ENCODE results near the gene TMEM37.

The TMEM37 gene

GRCh38 chr2:119433636-119434327 is 2.1 kb downstream of the TMEM37 start:
- no peak for DNase-seq (ENCODE audit: low read depth in 2 of 2)

- DNase-seq (ENCODE audit: low read depth in 2 of 2), result no peak
Observed at GRCh38 chr2:119434664-119435063, 3.0 kb downstream of the TMEM37 start.

GRCh38 chr2:119435081-119435952 is 3.7 kb downstream of the TMEM37 start:
- DNase-seq (ENCODE audit: low read depth in 2 of 2), result no peak

- DNase-seq (ENCODE audit: low read depth in 2 of 2), result no peak
Observed at GRCh38 chr2:119435953-119436297, 4.3 kb downstream of the TMEM37 start.

GRCh38 chr2:119436993-119437772 is 5.5 kb downstream of the TMEM37 start:
- no peak for DNase-seq (ENCODE audit: low read depth in 2 of 2)

- DNase-seq (ENCODE audit: low read depth in 2 of 2), result no peak
Observed at GRCh38 chr2:119438128-119438656, 6.5 kb downstream of the TMEM37 start.

- DNase-seq (ENCODE audit: low read depth in 2 of 2), result no peak
Observed at GRCh38 chr2:119438726-119439284, 7.2 kb downstream of the TMEM37 start.

- no peak for DNase-seq (ENCODE audit: low read depth in 2 of 2)
Observed at GRCh38 chr2:119439574-119440500, 8.2 kb downstream of the TMEM37 start.

- DNase-seq (ENCODE audit: low read depth in 2 of 2), result no peak
Observed at GRCh38 chr2:119440501-119440870, 8.8 kb downstream of the TMEM37 start.

- DNase-seq (ENCODE audit: low read depth in 2 of 2), result no peak
Observed at GRCh38 chr2:119440873-119441272, 9.2 kb downstream of the TMEM37 start.

GRCh38 chr2:119441376-119442225 is 9.9 kb downstream of the TMEM37 start:
- no peak for DNase-seq (ENCODE audit: low read depth in 2 of 2)

GRCh38 chr2:119442226-119442619 is 10.6 kb downstream of the TMEM37 start:
- DNase-seq (ENCODE audit: low read depth in 2 of 2), result no peak

GRCh38 chr2:119442850-119443249 is 11.2 kb downstream of the TMEM37 start:
- no peak for DNase-seq (ENCODE audit: low read depth in 2 of 2)

- DNase-seq (ENCODE audit: low read depth in 2 of 2), result no peak
Observed at GRCh38 chr2:119446037-119446436, 14.4 kb downstream of the TMEM37 start.

GRCh38 chr2:119448427-119449141 is 16.9 kb downstream of the TMEM37 start:
- no peak for DNase-seq (ENCODE audit: low read depth in 2 of 2)

GRCh38 chr2:119449521-119449920 is 17.9 kb downstream of the TMEM37 start:
- no peak for DNase-seq (ENCODE audit: low read depth in 2 of 2)

- DNase-seq (ENCODE audit: low read depth in 2 of 2), result no peak
Observed at GRCh38 chr2:119451336-119452050, 19.8 kb downstream of the TMEM37 start.

GRCh38 chr2:119453972-119454593 is 22.4 kb downstream of the TMEM37 start:
- DNase-seq (ENCODE audit: low read depth in 2 of 2), result no peak

Data from activated CD4-positive, alpha-beta T cell treated with anti-CD3 and anti-CD28 coated beads for 24 hours (primary cell).